Measurements from ENCODE around the gene BCAM.
"Not testable (repeated sequence)": the region's sequence is repeated elsewhere in the genome, so short reads cannot be mapped to it uniquely, and the experiment has no call there.

The BCAM gene

DNA sequence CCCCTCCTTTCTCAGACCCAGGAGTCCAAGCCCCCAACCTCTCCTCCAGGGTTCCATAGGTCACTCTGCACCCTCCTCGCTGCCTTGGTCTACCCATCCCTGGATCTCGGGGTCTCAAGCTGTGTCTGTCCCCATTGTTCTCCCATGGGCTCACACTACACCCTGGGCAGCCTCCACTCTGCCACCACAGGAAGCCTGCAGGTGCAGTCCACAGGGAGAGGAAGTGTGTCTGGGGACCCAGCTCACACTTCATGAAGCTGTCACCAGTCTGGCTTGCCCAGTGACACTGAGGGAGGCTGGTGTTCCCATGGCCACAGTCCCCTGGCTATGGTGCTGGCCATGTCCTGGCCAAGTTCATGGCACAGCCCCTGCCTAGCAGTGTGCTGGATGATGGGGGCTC is 42.5 kb downstream of the BCAM start:
- DNase-seq = no peak

DNA sequence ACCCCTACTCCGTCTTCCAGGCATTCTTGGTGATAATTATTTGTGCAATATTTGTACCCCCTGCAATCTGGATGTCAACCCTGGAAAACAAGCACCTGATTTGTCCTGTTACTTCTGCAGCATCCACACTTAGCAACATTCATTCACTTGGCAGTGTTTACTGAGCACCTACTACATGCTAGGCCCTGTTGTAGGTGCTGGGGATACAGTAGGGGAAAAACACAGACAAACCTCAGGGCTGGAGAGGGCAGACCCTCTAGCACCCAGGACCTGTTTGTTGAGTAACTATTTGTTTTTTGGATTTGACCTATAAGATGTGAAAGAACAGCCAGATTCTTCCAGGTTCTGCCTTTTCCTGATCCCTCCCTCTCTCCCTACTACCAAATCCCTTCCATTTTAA is 46.7 kb downstream of the BCAM start:
- DNase-seq = no peak

DNA sequence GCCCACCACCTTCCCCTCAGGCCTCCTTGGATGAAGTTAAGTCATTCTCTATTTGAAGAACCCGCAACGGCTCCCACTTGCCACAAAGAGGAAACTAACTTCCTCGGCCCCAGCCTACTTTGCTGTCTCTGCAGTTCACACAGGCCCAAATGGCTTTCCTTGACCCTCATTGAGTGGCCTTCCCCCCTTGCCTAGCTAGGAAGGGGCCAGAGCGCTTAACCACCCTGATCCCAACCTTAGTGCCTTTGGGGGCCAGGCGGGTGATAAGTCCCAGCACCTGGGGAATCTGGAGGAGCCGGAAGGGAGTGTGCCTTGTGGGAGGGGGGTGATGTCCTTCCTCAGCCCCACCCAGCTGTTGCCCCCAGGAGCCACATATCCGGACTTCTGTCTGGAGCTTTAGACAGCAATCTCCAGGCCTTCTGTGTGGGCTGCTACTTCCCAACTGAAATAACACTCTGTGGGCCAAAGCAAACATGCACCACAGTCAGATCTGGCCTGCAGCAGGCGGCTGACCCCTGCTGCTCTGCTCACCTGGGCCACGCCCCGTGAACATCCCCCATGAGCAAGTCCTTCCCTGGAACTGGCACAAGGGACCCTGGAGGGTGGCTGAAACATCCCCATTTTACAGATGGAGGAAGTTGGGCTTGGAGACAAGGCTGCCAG is 47.6 kb downstream of the BCAM start:
- no peak for DNase-seq

DNA sequence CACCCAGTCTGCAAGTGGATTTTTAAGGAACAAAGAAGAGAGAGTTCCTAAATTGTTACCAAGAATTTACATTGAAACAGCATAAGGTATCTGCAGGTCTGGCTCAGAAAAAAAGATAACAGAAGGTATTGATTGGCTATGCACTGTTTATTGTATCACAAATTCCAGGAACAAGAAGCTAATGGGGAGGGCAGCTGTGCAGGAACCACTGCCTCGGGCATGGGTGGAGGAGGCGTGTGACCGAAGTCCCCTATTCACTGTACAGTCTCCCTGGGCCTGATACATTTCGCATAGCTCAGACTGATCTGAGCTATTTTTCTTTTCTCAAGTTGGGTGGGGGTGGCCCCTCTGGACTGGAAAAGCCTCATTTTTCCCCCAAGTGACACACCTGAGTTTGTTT is 48.9 kb downstream of the BCAM start:
- no peak for DNase-seq

DNA sequence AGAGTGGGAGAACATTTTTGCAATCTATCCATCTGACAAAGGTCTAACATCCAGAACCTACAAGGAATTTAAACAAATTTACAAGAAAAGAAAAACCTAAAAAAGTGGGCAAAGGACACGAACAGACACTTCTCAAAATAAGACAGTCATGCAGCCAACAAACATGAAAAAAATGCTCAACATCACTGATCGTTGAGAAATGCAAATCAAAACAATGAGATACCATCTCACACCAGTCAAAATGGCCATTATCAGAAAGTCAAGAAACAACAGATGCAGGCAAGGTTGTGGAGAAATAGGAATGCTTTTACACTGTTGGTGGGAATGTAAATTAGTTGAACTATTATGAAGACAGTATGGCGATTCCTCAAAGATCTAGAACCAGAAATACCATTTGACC is 52.7 kb downstream of the BCAM start:
- DNase-seq = not testable (repeated sequence)

DNA sequence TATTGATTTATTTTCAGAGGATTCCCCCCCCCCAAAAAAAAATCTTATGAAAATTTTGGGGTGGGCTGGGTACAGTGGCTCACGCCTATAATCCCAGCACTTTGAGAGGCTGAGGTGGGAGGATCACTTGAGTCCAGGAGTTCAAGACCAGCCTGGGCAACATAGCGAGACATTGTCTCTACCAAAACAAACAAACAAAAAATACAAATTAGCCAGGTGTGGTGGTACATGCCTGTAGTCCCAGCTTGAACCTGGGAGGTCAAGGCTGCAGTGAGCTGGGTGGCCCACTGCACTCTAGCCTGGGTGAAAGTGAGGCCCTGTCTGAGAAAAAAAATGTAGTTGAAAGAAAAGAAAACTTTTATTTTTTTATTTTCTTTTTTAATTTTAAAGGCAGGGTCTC is 55.1 kb downstream of the BCAM start:
- no peak for DNase-seq

DNA sequence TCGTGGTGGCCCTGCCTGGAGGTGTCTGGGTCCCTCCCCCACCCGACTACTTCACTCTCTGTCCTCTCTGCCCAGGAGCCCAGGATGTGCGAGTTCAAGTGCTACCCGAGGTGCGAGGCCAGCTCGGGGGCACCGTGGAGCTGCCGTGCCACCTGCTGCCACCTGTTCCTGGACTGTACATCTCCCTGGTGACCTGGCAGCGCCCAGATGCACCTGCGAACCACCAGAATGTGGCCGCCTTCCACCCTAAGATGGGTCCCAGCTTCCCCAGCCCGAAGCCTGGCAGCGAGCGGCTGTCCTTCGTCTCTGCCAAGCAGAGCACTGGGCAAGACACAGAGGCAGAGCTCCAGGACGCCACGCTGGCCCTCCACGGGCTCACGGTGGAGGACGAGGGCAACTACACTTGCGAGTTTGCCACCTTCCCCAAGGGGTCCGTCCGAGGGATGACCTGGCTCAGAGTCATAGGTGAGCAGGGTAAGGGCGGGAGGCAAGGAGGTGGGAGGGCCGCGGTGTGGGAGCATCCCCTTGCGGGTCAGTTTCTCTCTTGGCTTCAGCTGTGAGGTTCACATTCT is 56.4 kb downstream of the BCAM start:
- no peak for DNase-seq

DNA sequence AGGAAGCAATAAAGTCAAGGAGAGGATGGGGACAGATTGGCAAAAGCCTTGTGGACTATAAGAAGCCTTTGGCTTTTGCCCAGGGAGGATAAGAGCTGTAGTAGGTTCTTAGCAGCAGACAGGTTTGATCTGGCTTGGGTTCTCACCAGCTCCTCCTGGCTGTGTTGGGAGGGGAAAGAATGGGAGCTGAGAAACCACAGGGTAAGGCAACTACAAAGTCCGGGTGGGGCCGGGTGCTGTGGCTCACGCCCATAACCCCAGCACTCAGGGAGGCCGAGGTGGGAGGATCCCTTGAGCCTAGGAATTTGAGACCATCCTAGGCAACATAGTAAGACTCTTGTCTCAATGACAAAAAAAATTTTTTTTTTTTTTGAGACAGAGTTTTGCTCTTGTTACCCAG is 57.8 kb downstream of the BCAM start:
- no peak for DNase-seq

DNA sequence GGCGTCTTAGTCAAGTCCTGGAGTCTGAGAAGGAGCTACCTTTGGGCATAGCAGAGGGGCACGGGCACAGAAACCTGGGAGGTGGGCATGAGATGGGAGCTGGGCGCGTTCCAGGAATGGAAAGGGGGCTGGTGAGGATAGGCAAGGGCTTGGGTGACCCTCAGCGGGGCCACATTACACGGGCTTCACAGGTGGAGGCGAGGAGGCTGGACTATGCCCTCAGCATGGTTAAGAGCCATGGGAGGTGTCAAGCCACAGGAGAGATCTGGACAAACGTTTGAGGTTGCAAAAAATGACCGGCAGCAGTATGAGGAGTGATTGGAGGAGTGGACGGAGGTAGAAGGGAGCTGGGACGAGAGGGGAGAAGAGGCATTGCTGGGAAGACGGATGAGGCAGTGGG is 58.7 kb downstream of the BCAM start:
- no peak for DNase-seq

DNA sequence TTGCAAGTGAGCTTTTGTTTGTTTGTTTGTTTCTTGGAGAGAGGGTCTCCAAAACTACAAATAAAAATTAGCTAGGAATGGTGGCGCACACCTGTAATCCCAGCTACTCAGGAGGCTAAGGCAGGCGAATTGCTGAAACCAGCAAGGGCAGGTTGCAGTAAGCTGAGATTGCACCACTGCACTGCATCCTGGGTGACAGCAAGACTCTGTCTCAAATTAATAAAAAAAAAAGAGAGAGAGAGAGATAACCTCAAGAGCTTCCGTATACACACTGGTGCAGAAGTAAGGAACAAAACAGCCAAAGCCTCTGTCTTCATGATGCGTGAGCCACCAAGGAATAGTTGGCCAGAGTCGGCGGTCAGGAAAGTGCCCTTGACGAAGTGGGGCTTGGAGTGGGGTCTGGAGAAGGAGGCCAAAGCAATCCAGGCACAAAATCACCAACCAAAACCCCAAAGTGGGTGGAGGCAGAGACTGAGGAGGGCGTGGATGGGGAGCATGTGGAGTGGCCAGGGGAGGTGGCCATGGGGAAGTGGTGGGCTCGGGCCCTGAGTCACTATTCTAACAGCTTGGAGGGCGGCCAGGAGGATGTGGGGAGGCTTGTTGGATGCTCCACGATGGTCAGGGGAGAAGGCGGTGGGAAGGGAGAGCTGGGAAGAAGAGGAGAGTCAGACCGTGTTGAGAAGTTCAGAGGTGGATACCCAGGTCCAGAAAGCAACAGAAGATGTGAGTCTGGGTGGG is 61.0 kb downstream of the BCAM start:
- no peak for DNase-seq

Measured in T-helper 1 cell (primary cell).